ENCODE measurements around the gene CELSR2. TPM values are rescaled to one million over a fixed set of nuclear protein-coding genes. Genes with fewer than 3 reads are reported as not detected.

CELSR2 gene
- total and polyA plus RNA-seq, 2 of the 8 experiments (the other 6 are each of a cell fraction or from before 2014, with no cell fraction given), result 12.0 to 27.7 TPM

DNA sequence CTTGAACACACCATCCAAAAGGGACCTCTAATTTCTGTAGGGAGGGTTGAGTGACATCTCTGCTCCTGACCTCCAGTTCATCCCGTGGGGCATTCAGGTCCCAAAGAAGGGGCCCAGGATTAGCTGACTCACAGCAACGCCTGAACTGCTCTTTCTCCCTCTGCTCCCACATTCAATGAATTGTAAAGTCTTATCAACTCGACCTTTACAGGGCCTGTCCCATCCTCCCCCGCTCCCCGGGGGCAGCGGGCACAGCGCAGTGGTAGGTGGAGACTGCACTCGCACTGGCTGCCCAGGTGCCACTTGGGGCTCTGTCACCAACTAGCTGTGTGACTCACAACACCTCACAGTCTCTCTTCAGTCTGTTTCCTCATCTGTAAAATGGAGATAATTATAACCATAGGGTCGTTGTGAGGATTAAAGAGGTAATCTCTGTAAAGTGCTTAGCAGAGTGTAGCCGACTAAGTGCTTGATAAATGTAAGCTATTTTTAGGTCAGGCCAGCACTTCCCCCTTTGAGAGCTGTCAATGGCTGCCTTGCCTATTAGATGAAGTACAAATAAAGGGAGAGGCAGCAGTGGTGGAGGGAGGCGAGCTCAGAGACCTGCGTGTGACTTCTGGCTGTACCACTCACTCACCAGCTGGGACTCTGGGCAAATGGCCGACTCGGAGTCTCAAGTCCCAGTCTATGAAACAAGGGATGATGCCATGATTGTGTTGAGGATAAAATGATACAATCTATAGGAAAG lies 58.1 kb downstream of the CELSR2 start:
- DNase-seq (ENCODE audit: low read depth in 1 of 2, low spot score in 2 of 2) (no peak), FAIRE-seq (no peak)
- Histone ChIP-seq H2AFZ (ENCODE audit: low read length) (no peak overlapping the region), H2BK15ac (ENCODE audit: low read length) (no peak overlapping the region; the same call in 1 of the 2 replicates), H3K4me3 (ENCODE audit: extremely low read depth in 1 of 4, insufficient read depth in 2 of 4, low read depth in 3 of 4, low read length in 4 of 4) (no peak overlapping the region), H3K9me3 (ENCODE audit: insufficient read depth in 2 of 2, low read depth in 1 of 2, low read length in 1 of 2) (no peaks in the 10 kb centered on the region), H2BK20ac (ENCODE audit: low read length) (no peak overlapping the region), H3K18ac (ENCODE audit: extremely low read depth, low read length) (no peak overlapping the region), H2BK12ac (ENCODE audit: low read depth, low read length) (peak overlapping the region; percentile 14; the same call in 1 of the 2 replicates), H3K14ac (ENCODE audit: insufficient read length) (no peak overlapping the region), H3K23me2 (ENCODE audit: low read depth, low read length) (no peaks in the 10 kb centered on the region), H2BK120ac (replicated peaks; ENCODE audit: low read depth, low read length) (no peak overlapping the region), H3K4me2 (ENCODE audit: insufficient read depth in 1 of 2, low read depth in 2 of 2, low read length in 2 of 2) (no peak overlapping the region), H3K79me1 (ENCODE audit: low read depth, low read length) (no peaks in the 10 kb centered on the region), H3K27me3 (replicated peaks in 1 of 4; ENCODE audit: control insufficient read depth in 3 of 4, extremely low read depth in 1 of 4, insufficient read depth in 3 of 4, low read length in 3 of 4) (no peaks in the 10 kb centered on the region), H4K5ac (ENCODE audit: insufficient read length, low read depth, low read length) (no peak overlapping the region), H2AK5ac (ENCODE audit: low read depth, low read length) (no peak overlapping the region), H3K56ac (replicated peaks; ENCODE audit: insufficient read length, low read depth, low read length) (no peak overlapping the region), H3K4me1 (replicated peaks in 1 of 4; ENCODE audit: control insufficient read depth in 3 of 4, insufficient read depth in 4 of 4, low read length in 3 of 4) (peaks cover 0 to 9% (median 3%) of the 10 kb centered on the region in 4 experiments; a peak in 2 of 7 replicates), H4K8ac (ENCODE audit: extremely low read depth, insufficient read depth, low read length) (no peak overlapping the region), H3K36me3 (ENCODE audit: control insufficient read depth in 2 of 4, insufficient read depth in 4 of 4, low read length in 3 of 4) (peaks cover 0 to 5% (median 0%) of the 10 kb centered on the region in 4 experiments; a peak in 2 of 8 replicates), H3K9ac (replicated peaks in 1 of 4; ENCODE audit: extremely low read depth in 1 of 4, low read depth in 3 of 4, low read length in 3 of 4) (no peak overlapping the region), H4K20me1 (replicated peaks in 1 of 2; ENCODE audit: control insufficient read depth in 1 of 2, insufficient read depth in 2 of 2, low read length in 2 of 2) (no peaks in the 10 kb centered on the region), H3K23ac (ENCODE audit: insufficient read length) (no peak overlapping the region), H3K27ac (ENCODE audit: low read depth, low read length) (no peak overlapping the region), H3K79me2 (ENCODE audit: control insufficient read depth in 1 of 2, insufficient read depth in 2 of 2, low read length in 2 of 2) (no peaks in the 10 kb centered on the region), H4K91ac (replicated peaks; ENCODE audit: insufficient read length, low read length) (no peak overlapping the region), H3K4ac (replicated peaks; ENCODE audit: insufficient read length, low read depth, low read length) (no peak overlapping the region), H2BK5ac (ENCODE audit: low read depth, low read length) (no peak overlapping the region)
- CTCF ChIA-PET (ENCODE audit: partially characterized antibody), result interaction anchor here (0.9 to 5.6 kb wide), 9 partner anchors 9 to 194 kb away, joined by 3 to 45 read pairs (median 9); partner anchors contain the start of genes PSRC1 and SORT1
- POLR2A ChIA-PET (ENCODE audit: partially characterized antibody), result interaction anchor here (1.0 to 3.6 kb wide), 6 partner anchors 10 to 90 kb away, joined by 3 to 13 read pairs (median 4); partner anchors contain the start of genes PSRC1 and SORT1
- 83% methylated on average over 14 of the region's 14 CpGs; no CpG with 5 or more reads in 1 of the 2 experiments for WGBS, 2 experiments (ENCODE audit: extremely low coverage in 1 of 2, insufficient coverage in 1 of 2, insufficient read length in 1 of 2, insufficient replicate concordance in 2 of 2, low coverage in 1 of 2, low lambda C conversion rate in 2 of 2, missing lambda C conversion rate in 1 of 2)
- TF ChIP-seq JUN (IDR thresholded peaks at IDR 0.05; ENCODE audit: low read depth, low read length) (no peak), CBX8 (IDR thresholded peaks at IDR 0.05; ENCODE audit: borderline replicate concordance, low read depth, low read length) (no peak), RBBP5 (IDR thresholded peaks at IDR 0.05; ENCODE audit: borderline replicate concordance, low read depth, low read length) (no peak), TAF7 (optimal IDR thresholded peaks at IDR 0.05; ENCODE audit: borderline replicate concordance, low read depth, low read length) (no peak), HDAC6 (IDR thresholded peaks at IDR 0.05; ENCODE audit: low read depth, low read length) (no peak), ASH2L (IDR thresholded peaks at IDR 0.05; ENCODE audit: low read length) (no peak), KDM4A (IDR thresholded peaks at IDR 0.05; ENCODE audit: low read depth, low read length, severe bottlenecking) (no peak)
- TF ChIP-seq, protein P1, sequence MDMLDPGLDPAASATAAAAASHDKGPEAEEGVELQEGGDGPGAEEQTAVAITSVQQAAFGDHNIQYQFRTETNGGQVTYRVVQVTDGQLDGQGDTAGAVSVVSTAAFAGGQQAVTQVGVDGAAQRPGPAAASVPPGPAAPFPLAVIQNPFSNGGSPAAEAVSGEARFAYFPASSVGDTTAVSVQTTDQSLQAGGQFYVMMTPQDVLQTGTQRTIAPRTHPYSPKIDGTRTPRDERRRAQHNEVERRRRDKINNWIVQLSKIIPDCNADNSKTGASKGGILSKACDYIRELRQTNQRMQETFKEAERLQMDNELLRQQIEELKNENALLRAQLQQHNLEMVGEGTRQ (IDR thresholded peaks at IDR 0.05; ENCODE audit: low read length), result no peak

Data from H1 (cell line).